ENCODE results near the gene ZNG1B.
"Not testable (repeated sequence)": the region's sequence is repeated elsewhere in the genome, so short reads cannot be mapped to it uniquely, and the experiment has no call there.

DNA sequence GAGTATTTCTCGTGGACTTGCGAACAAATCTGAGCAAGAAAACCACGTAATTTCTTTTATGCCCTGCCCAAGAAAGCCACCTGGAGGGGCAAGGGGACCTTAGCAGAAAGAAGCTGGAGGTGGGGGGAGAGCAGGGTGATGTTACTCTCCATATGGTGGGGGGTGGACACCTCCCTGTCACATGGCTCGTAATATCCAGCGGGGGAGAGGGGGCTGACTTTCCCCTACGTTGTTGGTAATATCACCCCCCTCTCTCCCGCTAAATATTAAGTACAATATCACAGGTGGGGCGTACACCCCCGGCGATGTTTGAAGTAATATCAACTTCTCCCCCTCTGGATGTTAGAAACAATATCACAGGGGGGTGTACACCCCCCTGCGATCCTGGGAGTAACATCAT, 70.7 kb downstream of the ZNG1B start:
- TF ChIP-seq RARB, CSDC2, GLIS3 (CRISPR knock-in tag; IDR thresholded peaks at IDR 0.05): not testable (repeated sequence)
